Measurements from ENCODE around the gene CDH23.

DNA sequence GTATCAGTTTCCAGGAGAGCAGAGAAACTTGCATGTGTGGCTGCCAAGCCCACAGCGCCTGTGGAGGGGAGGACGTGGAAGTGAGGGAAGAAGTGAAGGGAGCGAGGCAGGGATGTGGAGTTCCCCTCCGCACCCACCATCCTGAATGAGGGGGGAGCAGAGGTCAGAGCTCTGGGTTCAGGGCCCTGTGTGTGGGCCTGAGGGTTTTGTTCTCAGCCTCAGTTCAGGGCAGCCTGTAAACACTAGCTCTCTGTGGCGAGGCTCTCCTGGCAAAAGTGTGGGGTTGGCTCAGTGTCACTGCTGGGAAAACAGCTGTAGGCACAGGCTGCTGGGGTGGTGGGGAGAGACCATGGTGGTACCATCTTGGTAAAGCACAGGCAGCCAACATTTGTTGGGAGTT, 214.4 kb downstream of the CDH23 start:
- TF ChIP-seq, protein P1, sequence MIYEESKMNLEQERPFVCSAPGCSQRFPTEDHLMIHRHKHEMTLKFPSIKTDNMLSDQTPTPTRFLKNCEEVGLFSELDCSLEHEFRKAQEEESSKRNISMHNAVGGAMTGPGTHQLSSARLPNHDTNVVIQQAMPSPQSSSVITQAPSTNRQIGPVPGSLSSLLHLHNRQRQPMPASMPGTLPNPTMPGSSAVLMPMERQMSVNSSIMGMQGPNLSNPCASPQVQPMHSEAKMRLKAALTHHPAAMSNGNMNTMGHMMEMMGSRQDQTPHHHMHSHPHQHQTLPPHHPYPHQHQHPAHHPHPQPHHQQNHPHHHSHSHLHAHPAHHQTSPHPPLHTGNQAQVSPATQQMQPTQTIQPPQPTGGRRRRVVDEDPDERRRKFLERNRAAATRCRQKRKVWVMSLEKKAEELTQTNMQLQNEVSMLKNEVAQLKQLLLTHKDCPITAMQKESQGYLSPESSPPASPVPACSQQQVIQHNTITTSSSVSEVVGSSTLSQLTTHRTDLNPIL (CRISPR knock-in tag; IDR thresholded peaks at IDR 0.05; ENCODE audit: low read depth), result no peak
- no peak for TF ChIP-seq TOX (CRISPR knock-in tag; IDR thresholded peaks at IDR 0.05; ENCODE audit: borderline replicate concordance)
- no peak for TF ChIP-seq ZNF565 (CRISPR knock-in tag; conservative IDR thresholded peaks at IDR 0.05; ENCODE audit: low read depth)
- TF ChIP-seq, protein P2, sequence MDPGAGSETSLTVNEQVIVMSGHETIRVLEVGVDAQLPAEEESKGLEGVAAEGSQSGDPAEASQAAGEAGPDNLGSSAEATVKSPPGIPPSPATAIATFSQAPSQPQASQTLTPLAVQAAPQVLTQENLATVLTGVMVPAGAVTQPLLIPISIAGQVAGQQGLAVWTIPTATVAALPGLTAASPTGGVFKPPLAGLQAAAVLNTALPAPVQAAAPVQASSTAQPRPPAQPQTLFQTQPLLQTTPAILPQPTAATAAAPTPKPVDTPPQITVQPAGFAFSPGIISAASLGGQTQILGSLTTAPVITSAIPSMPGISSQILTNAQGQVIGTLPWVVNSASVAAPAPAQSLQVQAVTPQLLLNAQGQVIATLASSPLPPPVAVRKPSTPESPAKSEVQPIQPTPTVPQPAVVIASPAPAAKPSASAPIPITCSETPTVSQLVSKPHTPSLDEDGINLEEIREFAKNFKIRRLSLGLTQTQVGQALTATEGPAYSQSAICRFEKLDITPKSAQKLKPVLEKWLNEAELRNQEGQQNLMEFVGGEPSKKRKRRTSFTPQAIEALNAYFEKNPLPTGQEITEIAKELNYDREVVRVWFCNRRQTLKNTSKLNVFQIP (CRISPR knock-in tag; IDR thresholded peaks at IDR 0.05; ENCODE audit: borderline replicate concordance, low read depth), result no peak
- no peak for TF ChIP-seq ARNTL (CRISPR knock-in tag; IDR thresholded peaks at IDR 0.05; ENCODE audit: borderline replicate concordance, low read depth)
- TF ChIP-seq, protein P3, sequence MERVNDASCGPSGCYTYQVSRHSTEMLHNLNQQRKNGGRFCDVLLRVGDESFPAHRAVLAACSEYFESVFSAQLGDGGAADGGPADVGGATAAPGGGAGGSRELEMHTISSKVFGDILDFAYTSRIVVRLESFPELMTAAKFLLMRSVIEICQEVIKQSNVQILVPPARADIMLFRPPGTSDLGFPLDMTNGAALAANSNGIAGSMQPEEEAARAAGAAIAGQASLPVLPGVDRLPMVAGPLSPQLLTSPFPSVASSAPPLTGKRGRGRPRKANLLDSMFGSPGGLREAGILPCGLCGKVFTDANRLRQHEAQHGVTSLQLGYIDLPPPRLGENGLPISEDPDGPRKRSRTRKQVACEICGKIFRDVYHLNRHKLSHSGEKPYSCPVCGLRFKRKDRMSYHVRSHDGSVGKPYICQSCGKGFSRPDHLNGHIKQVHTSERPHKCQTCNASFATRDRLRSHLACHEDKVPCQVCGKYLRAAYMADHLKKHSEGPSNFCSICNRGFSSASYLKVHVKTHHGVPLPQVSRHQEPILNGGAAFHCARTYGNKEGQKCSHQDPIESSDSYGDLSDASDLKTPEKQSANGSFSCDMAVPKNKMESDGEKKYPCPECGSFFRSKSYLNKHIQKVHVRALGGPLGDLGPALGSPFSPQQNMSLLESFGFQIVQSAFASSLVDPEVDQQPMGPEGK (CRISPR knock-in tag; IDR thresholded peaks at IDR 0.05; ENCODE audit: borderline replicate concordance), result no peak
- TF ChIP-seq ZNF8 (CRISPR knock-in tag; IDR thresholded peaks at IDR 0.05), result no peak
- TF ChIP-seq PPARA (CRISPR knock-in tag; IDR thresholded peaks at IDR 0.05; ENCODE audit: borderline replicate concordance), result no peak
- no peak for TF ChIP-seq SNAI2 (CRISPR knock-in tag; IDR thresholded peaks at IDR 0.05)
